Urothelium cell line (cell line): ENCODE measurements around the gene FBXL14.

Source experiments
- DNase-seq: peaks from one replicate; pipeline ENCODE4 v3.0.0; 2011; ENCODE audit warnings: low spot score, mixed read lengths
- FAIRE-seq: peaks from 2 replicates; lab custom pipeline; 2011; peaks lifted over from hg19 to GRCh38; lab: Jason Lieb, UNC

FBXL14 gene

GRCh38 chr12:1595026-1595561 lies 713 bp upstream of the FBXL14 start:
- FAIRE-seq (peak; percentile 63), DNase-seq (no peak)

GRCh38 chr12:1594006-1594260 lies 448 bp downstream of the FBXL14 start:
- FAIRE-seq (peak; percentile 9), DNase-seq (no peak)

GRCh38 chr12:1593174-1594005 lies 991 bp downstream of the FBXL14 start:
- FAIRE-seq (peak; percentile 55), DNase-seq (peak; percentile 55)

- DNase-seq = peak; percentile 65
- FAIRE-seq = peak; percentile 93
Measured at GRCh38 chr12:1592444-1593173, 1.8 kb downstream of the FBXL14 start.

- FAIRE-seq = no peak
- no peak for DNase-seq
Measured at GRCh38 chr12:1591543-1591942, 2.8 kb downstream of the FBXL14 start.

GRCh38 chr12:1591034-1591433 lies 3.3 kb downstream of the FBXL14 start:
- FAIRE-seq (no peak), DNase-seq (peak; percentile 65)

- DNase-seq = no peak
Measured at GRCh38 chr12:1590221-1590979, 4.0 kb downstream of the FBXL14 start.

GRCh38 chr12:1588575-1588947 lies 5.8 kb downstream of the FBXL14 start:
- DNase-seq = no peak
- no peak for FAIRE-seq

More at GRCh38 chr12:1590221-1590979, 4.0 kb downstream of the FBXL14 start:
- no peak for FAIRE-seq

GRCh38 chr12:1587927-1588574 lies 6.3 kb downstream of the FBXL14 start:
- no peak for DNase-seq
- FAIRE-seq = no peak

GRCh38 chr12:1584326-1584725 lies 10.1 kb downstream of the FBXL14 start:
- no peak for DNase-seq
- FAIRE-seq = no peak

- FAIRE-seq (peak; percentile 81), DNase-seq (peak; percentile 81)
Measured at GRCh38 chr12:1583421-1584078, 10.8 kb downstream of the FBXL14 start.

- DNase-seq (no peak), FAIRE-seq (no peak)
Measured at GRCh38 chr12:1582709-1583050, 11.7 kb downstream of the FBXL14 start.

GRCh38 chr12:1581973-1582708 lies 12.2 kb downstream of the FBXL14 start:
- no peak for DNase-seq
- no peak for FAIRE-seq

GRCh38 chr12:1580526-1580925 lies 13.9 kb downstream of the FBXL14 start:
- DNase-seq (no peak), FAIRE-seq (no peak)

- FAIRE-seq (no peak), DNase-seq (no peak)
Measured at GRCh38 chr12:1579651-1580435, 14.5 kb downstream of the FBXL14 start.

- no peak for DNase-seq
- FAIRE-seq = no peak
Measured at GRCh38 chr12:1576410-1577241, 17.8 kb downstream of the FBXL14 start.

GRCh38 chr12:1575408-1576401 lies 18.7 kb downstream of the FBXL14 start:
- DNase-seq (no peak), FAIRE-seq (no peak)
